PC-3 (cell line): Measurements from ENCODE around the gene MPP2.

Experiments used
- CTCF ChIP-seq: fragments of 300-600 bp; sonication (generic); conservative IDR thresholded peaks from 2 replicates; pipeline ENCODE4 v1.5.1; 2017; ENCODE audit warnings: antibody characterized with exemption, low read depth, mild to moderate bottlenecking, low read length
- EZH2 ChIP-seq: fragments of 300-600 bp; sonication (generic); IDR thresholded peaks from one replicate; pipeline ENCODE4 v1.6.1; 2017; ENCODE audit warnings: antibody characterized with exemption, mild to moderate bottlenecking, low read length; ENCODE audit not compliant: unreplicated experiment
- EZH2phosphoT487 ChIP-seq: fragments of 300-600 bp; sonication (generic); IDR thresholded peaks from 2 replicates; pipeline ENCODE4 v1.6.1; 2018; ENCODE audit warnings: mild to moderate bottlenecking, antibody characterized with exemption, low read length, borderline replicate concordance

DNA sequence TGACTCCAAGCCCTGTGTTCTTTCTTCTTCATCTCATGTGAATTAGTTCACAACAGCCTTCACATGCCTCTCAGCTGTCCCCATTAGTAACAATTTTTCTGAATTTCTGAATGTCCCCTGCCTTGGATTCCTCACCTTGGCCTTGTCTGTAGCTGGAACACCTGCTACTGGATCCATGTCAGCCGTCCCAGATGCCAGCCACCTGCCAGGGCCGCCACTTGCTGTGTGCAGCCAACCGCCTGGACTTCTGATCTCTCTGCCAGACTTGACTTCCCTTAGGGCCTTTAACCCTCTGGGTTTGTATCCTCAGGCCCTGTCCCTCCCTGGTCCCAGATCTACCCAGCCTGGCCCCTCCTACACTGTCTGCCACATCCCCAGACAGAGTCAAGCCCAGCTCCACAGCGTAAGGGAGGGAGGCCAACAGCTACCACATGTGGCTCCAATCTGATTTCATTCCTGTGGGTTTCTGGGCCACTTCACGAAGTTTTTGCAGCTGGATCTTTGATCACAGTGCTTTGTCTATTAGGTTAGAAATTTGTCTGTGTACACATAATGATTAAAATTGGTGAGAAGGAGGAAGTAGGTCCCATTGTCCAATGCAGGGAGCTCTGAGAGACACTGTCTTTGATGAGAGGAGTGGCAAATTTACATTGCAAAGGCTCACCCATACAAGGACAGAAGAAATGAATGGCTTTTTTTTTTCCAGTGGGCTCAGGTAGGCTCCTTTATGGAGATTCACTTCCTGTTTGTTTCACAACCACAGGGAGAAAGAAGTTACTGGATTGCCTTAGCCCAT lies 15.3 kb downstream of the MPP2 start:
- TF ChIP-seq CTCF: no peak
- no peak for TF ChIP-seq EZH2phosphoT487
- no peak for TF ChIP-seq EZH2
